GM12878 (cell line): ENCODE results near the gene F2RL1. TPM values are rescaled to one million over a fixed set of nuclear protein-coding genes. Genes with fewer than 3 reads are reported as not detected.

ENCODE experiments used
- ATAC-seq: fragments of 200-7000 bp; cut with Tn5 transposase; 3 replicates; pipeline ENCODE4 v1.9.1; 2020; ENCODE audit warnings: mild to moderate bottlenecking, moderate library complexity
- BruUV-seq: library from RNA; stranded (reverse); fragments of 400-500 nt; replicated peaks from 2 replicates; lab custom pipeline; 2021; lab: Mats Ljungman, UMichigan
- CTCF ChIA-PET: fragments of 300-600 bp; sonication (Branson Sonifier 250); formaldehyde crosslinking; extraction: SDS; loops from one replicate; lab custom pipeline; 2021; ENCODE audit warnings: inconsistent platforms; lab: Yijun Ruan, JAX
- POLR2A ChIA-PET: fragments of 350-600 bp; formaldehyde crosslinking; extraction: SDS; loops from one replicate; lab custom pipeline; 2021; ENCODE audit warnings: inconsistent platforms; lab: Charles Lee
- RAD21 ChIA-PET: fragments of 300-600 bp; sonication (Branson Sonifier 250); formaldehyde crosslinking; loops from one replicate; lab custom pipeline; 2023; ENCODE audit warnings: antibody characterized with exemption; ENCODE audit not compliant: unreplicated experiment; lab: Charles Lee
- SMC1A ChIA-PET: fragments of 300-600 bp; sonication (Branson Sonifier 250); formaldehyde crosslinking; loops from one replicate; lab custom pipeline; 2023; ENCODE audit not compliant: unreplicated experiment, uncharacterized antibody; lab: Charles Lee
- DNase-seq: peaks from one replicate; pipeline ENCODE4 v3.0.0-alpha.2; 2011; ENCODE audit warnings: low read depth, low spot score
- FAIRE-seq: peaks from 3 replicates; lab custom pipeline; 2011; peaks lifted over from hg19 to GRCh38; lab: Jason Lieb, UNC
- H2AFZ ChIP-seq: 2 replicates; pipeline ENCODE4 v1.6.0; 2011; ENCODE audit warnings: low read depth, low read length, control low read depth; ENCODE audit not compliant: control insufficient read depth
- H3K27ac ChIP-seq: 2 replicates; pipeline ENCODE4 v1.5.1; 2011; ENCODE audit warnings: control low read depth; ENCODE audit not compliant: control insufficient read depth, insufficient read depth
- H3K27me3 ChIP-seq, 2 experiments: replicated peaks in 1 of 2; 2 replicates each; pipeline versions ENCODE4 v1.6.0 to v1.6.1; 2011; ENCODE audit warnings: low read length in 1 of 2; ENCODE audit not compliant: control insufficient read depth in 2 of 2, insufficient read depth in 2 of 2
- H3K36me3 ChIP-seq, 2 experiments: 2 replicates each; pipeline ENCODE4 v1.5.1; 2011; ENCODE audit warnings: low read length in 1 of 2; ENCODE audit not compliant: control insufficient read depth in 2 of 2, insufficient read depth in 2 of 2
- H3K4me1 ChIP-seq: 2 replicates; pipeline ENCODE4 v1.6.1; 2011; ENCODE audit warnings: mild to moderate bottlenecking, low read length, moderate library complexity, mixed read lengths; ENCODE audit not compliant: control insufficient read depth, insufficient read depth
- H3K4me2 ChIP-seq: 2 replicates; pipeline ENCODE4 v1.6.0; 2011; ENCODE audit warnings: control low read depth; ENCODE audit not compliant: control insufficient read depth, insufficient read depth
- H3K4me3 ChIP-seq: fragments of 200-600 bp; sonication (generic); 2 replicates; pipeline ENCODE4 v1.5.1; 2016
- H3K79me2 ChIP-seq: 2 replicates; pipeline ENCODE4 v1.6.0; 2011; ENCODE audit warnings: low read length; ENCODE audit not compliant: control insufficient read depth, insufficient read depth
- H3K9ac ChIP-seq: 2 replicates; pipeline ENCODE4 v1.8.0; 2011; ENCODE audit warnings: low read length, control low read depth, mixed read lengths; ENCODE audit not compliant: control insufficient read depth, insufficient read depth
- H3K9me3 ChIP-seq: replicated peaks from 3 replicates; pipeline ENCODE4 v1.5.1; 2011; ENCODE audit warnings: mild to moderate bottlenecking, low read length; ENCODE audit not compliant: control insufficient read depth, insufficient read depth
- H4K20me1 ChIP-seq: 2 replicates; pipeline ENCODE4 v1.6.0; 2011; ENCODE audit not compliant: control insufficient read depth, insufficient read depth
- BCL11A ChIP-seq: IDR thresholded peaks from 2 replicates; pipeline ENCODE4 v1.6.1; 2011; ENCODE audit warnings: low read depth, low read length
- CBFB ChIP-seq: IDR thresholded peaks from 2 replicates; pipeline ENCODE4 v1.6.1; 2016; ENCODE audit warnings: antibody characterized with exemption, low read depth
- CREM ChIP-seq: IDR thresholded peaks from 2 replicates; pipeline ENCODE4 v1.6.1; 2014; ENCODE audit warnings: antibody characterized with exemption, low read depth
- FOXK2 ChIP-seq: fragments of 450-650 bp; IDR thresholded peaks from 2 replicates; pipeline ENCODE4 v1.6.1; 2017; ENCODE audit warnings: mild to moderate bottlenecking, moderate library complexity
- FOXM1 ChIP-seq: IDR thresholded peaks from 2 replicates; pipeline ENCODE4 v1.6.1; 2012; ENCODE audit warnings: low read depth, mild to moderate bottlenecking, inconsistent platforms, low read length, moderate library complexity
- IRF4 ChIP-seq: IDR thresholded peaks from 2 replicates; pipeline ENCODE4 v1.6.1; 2011; ENCODE audit warnings: low read depth, low read length
- JUNB ChIP-seq: IDR thresholded peaks from 2 replicates; pipeline ENCODE4 v1.6.1; 2016; ENCODE audit warnings: antibody characterized with exemption, mild to moderate bottlenecking
- KAT2A ChIP-seq: conservative IDR thresholded peaks from 2 replicates; pipeline ENCODE4 v1.6.1; 2011; ENCODE audit warnings: low read depth, low read length; ENCODE audit not compliant: control insufficient read depth
- MEF2B ChIP-seq: fragments of 450-650 bp; IDR thresholded peaks from 2 replicates; pipeline ENCODE4 v1.6.1; 2018; ENCODE audit warnings: mild to moderate bottlenecking, moderate library complexity; ENCODE audit not compliant: partially characterized antibody, poor library complexity, severe bottlenecking
- MTA3 ChIP-seq: IDR thresholded peaks from 2 replicates; pipeline ENCODE4 v1.6.1; 2012; ENCODE audit warnings: low read length, inconsistent platforms, borderline replicate concordance
- MYC ChIP-seq: IDR thresholded peaks from 2 replicates; pipeline ENCODE4 v1.6.1; 2011; ENCODE audit warnings: mild to moderate bottlenecking, low read length, moderate library complexity, inconsistent platforms; ENCODE audit not compliant: insufficient read depth, insufficient replicate concordance, insufficient read length, severe bottlenecking
- NFIC ChIP-seq: IDR thresholded peaks from 2 replicates; pipeline ENCODE4 v1.6.1; 2012; ENCODE audit warnings: low read depth, mild to moderate bottlenecking, inconsistent platforms, low read length, moderate library complexity
- POU2F2 ChIP-seq: IDR thresholded peaks from 3 replicates; pipeline ENCODE4 v1.6.1; 2011; ENCODE audit warnings: low read depth, mild to moderate bottlenecking, low read length, borderline replicate concordance
- RAD51 ChIP-seq: fragments of 450-650 bp; IDR thresholded peaks from 2 replicates; pipeline ENCODE4 v1.6.1; 2016; ENCODE audit warnings: moderate library complexity, mild to moderate bottlenecking, inconsistent platforms
- TCF12 ChIP-seq: IDR thresholded peaks from 2 replicates; pipeline ENCODE4 v1.6.1; 2011; ENCODE audit warnings: low read depth, mild to moderate bottlenecking, low read length
- YY1 ChIP-seq: IDR thresholded peaks from 2 replicates; pipeline ENCODE4 v1.6.1; 2011; ENCODE audit warnings: low read depth, mild to moderate bottlenecking, low read length
- ZBED1 ChIP-seq: IDR thresholded peaks from 2 replicates; pipeline ENCODE4 v1.6.1; 2016; ENCODE audit warnings: borderline replicate concordance
- ZBTB40 ChIP-seq: fragments of 450-650 bp; IDR thresholded peaks from 2 replicates; pipeline ENCODE4 v1.6.1; 2016; ENCODE audit warnings: mild to moderate bottlenecking, moderate library complexity, borderline replicate concordance
- WGBS: methylation state at CpG from one replicate; pipeline ENCODE4 v1.1.6; 2016; ENCODE audit warnings: low lambda C conversion rate; ENCODE audit not compliant: insufficient replicate concordance, insufficient coverage; ENCODE audit errors: missing lambda C conversion rate; 5-methylcytosine and 5-hydroxymethylcytosine counted together
- in situ Hi-C: fragments of 300-500 bp; cut with MboI; formaldehyde crosslinking; loops from 9 replicates; pipeline ENCODE4 v1.14.3; 2018; ENCODE audit warnings: mixed read lengths
- intact Hi-C: fragments of 100-400 bp; cut with micrococcal nuclease; formaldehyde crosslinking; loops from one replicate; pipeline ENCODE4 v1.14.2; 2022; ENCODE audit not compliant: unreplicated experiment
- polyA plus RNA-seq, 11 experiments: library from polyadenylated mRNA; depleted of rRNA in 4 of 11; unstranded in 6 of 11; stranded (reverse) in 5 of 11; fragments of >200 nt; fragmentation: Nextera tagmentation in 4 of 11; fragmentation: Illumina TruSeq in 1 of 11; extraction: Ambion mirVana in 4 of 11; extraction: Trizol in 1 of 11; gene quantifications; 1 replicate in 1 of 11; 2 replicates in 10 of 11; pipeline versions ENCODE4 v1.2.1 to v1.2.3, GENCODE V29; 2011 to 2016; ENCODE audit warnings: inconsistent platforms in 2 of 11, missing spikeins in 2 of 11, low read depth in 1 of 11
- total RNA-seq, 4 experiments: library from RNA; depleted of rRNA in 3 of 4; stranded (reverse); fragments of >200 nt in 3 of 4; fragmentation: Illumina TruSeq in 1 of 4; extraction: Trizol in 1 of 4; gene quantifications; 2 replicates each; pipeline versions ENCODE4 v1.2.1 to v1.2.3, GENCODE V29; 2013 to 2021
- TF ChIP-seq, protein P1 (sequence below): IDR thresholded peaks from 2 replicates; pipeline ENCODE4 v1.6.1; 2011; ENCODE audit warnings: low read depth, mild to moderate bottlenecking, low read length, moderate library complexity, borderline replicate concordance; ENCODE audit errors: extremely low read depth

Gene F2RL1
- total and polyA plus RNA-seq, 10 of the 15 experiments (the other 5 are each of a cell fraction or from before 2014, with no cell fraction given), result 0.04 to 0.10 TPM; not detected in 8

- TF ChIP-seq, protein P1, sequence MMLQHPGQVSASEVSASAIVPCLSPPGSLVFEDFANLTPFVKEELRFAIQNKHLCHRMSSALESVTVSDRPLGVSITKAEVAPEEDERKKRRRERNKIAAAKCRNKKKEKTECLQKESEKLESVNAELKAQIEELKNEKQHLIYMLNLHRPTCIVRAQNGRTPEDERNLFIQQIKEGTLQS, result no peak
- no peak for TF ChIP-seq YY1
- no peak for TF ChIP-seq ZBTB40
- no peak for TF ChIP-seq MTA3
Measured at GRCh38 chr5:76789991-76790581, 28.7 kb upstream of the F2RL1 start (continued).

GRCh38 chr5:76790632-76791290, 28.1 kb upstream of the F2RL1 start:
- Histone ChIP-seq H4K20me1 (no peaks in the 10 kb centered on the region), H3K36me3 (no peaks in the 10 kb centered on the region), H3K9ac (no peak overlapping the region), H3K4me3 (no peak overlapping the region), H3K4me2 (no peak overlapping the region), H3K4me1 (no peaks in the 10 kb centered on the region), H3K27ac (no peak overlapping the region), H3K27me3 (no peaks in the 10 kb centered on the region), H2AFZ (no peak overlapping the region), H3K79me2 (no peaks in the 10 kb centered on the region), H3K9me3 (no peaks in the 10 kb centered on the region)
- ChIA-PET SMC1A (interaction anchor here (1.0 to 2.2 kb wide), 3 partner anchors 13 to 27 kb away, joined by 3 to 6 read pairs (median 3); no protein-coding TSS in a partner anchor), POLR2A (interaction anchor here (0.5 kb wide), 1 partner anchor 50 kb away, joined by 3 read pairs; no protein-coding TSS in a partner anchor), CTCF (interaction anchor here (0.6 to 1.9 kb wide), 4 partner anchors 9 to 1485 kb away, joined by 3 to 4 read pairs (median 3); no protein-coding TSS in a partner anchor), RAD21 (interaction anchor here (1.2 kb wide), 1 partner anchor 16 kb away, joined by 7 read pairs; no protein-coding TSS in a partner anchor)
- intact Hi-C loops, result no loop called here
- no TSS peak for BruUV-seq
- FAIRE-seq (peak; percentile 78), ATAC-seq (peak; percentile 77), DNase-seq (no peak)
- in situ Hi-C loops, result no loop called here
- 2% methylated on average over 3 of the region's 3 CpGs for WGBS
- TF ChIP-seq MEF2B, result peak; percentile 46
- TF ChIP-seq MYC, result no peak
- no peak for TF ChIP-seq FOXK2
- TF ChIP-seq NFIC, result peak; percentile 29; the same call in 1 of the 2 replicates
- TF ChIP-seq POU2F2, result no peak
- TF ChIP-seq BCL11A, result no peak
- no peak for TF ChIP-seq ZBED1
- TF ChIP-seq JUNB, result peak; percentile 91
- no peak for TF ChIP-seq RAD51
- peak; percentile 76; the same call in 1 of the 2 replicates for TF ChIP-seq IRF4
- no peak for TF ChIP-seq TCF12
- peak; percentile 28; the same call in 1 of the 2 replicates for TF ChIP-seq FOXM1
- peak; percentile 34; the same call in 1 of the 2 replicates for TF ChIP-seq CREM
- no peak for TF ChIP-seq CBFB
- no peak for TF ChIP-seq KAT2A
